Neural crest cell (in vitro differentiated cells): ENCODE results near the gene GNAI3. TPM values are rescaled to one million over a fixed set of nuclear protein-coding genes. Genes with fewer than 3 reads are reported as not detected.

Experiments used
- DNase-seq: peaks from one replicate; pipeline ENCODE4 v3.0.0; 2021; ENCODE audit warnings: low read depth, mixed read lengths, low spot score
- H3K27ac Mint-ChIP-seq: one replicate; pipeline ENCODE4 v1.8.0; 2021; ENCODE audit warnings: mild to moderate bottlenecking, mixed read lengths; ENCODE audit not compliant: unreplicated experiment
- H3K27me3 Mint-ChIP-seq: 2 replicates; pipeline ENCODE4 v1.8.0; 2021; ENCODE audit warnings: low read depth, mild to moderate bottlenecking, mixed read lengths
- H3K36me3 Mint-ChIP-seq: 2 replicates; pipeline ENCODE4 v1.8.0; 2021; ENCODE audit warnings: low read depth, mild to moderate bottlenecking, mixed read lengths
- H3K4me1 Mint-ChIP-seq: 2 replicates; pipeline ENCODE4 v1.8.0; 2021; ENCODE audit warnings: mixed read lengths
- H3K4me3 Mint-ChIP-seq: one replicate; pipeline ENCODE4 v1.8.0; 2021; ENCODE audit warnings: mild to moderate bottlenecking, mixed read lengths
- H3K9me3 Mint-ChIP-seq: 2 replicates; pipeline ENCODE4 v1.8.0; 2021; ENCODE audit warnings: mixed read lengths
- total RNA-seq: library from RNA; stranded (reverse); gene quantifications from 2 replicates; pipeline ENCODE4 v1.2.1, GENCODE V29; 2021
- TF ChIP-seq, protein P1 (sequence below): fragments of 200-600 bp; sonication (generic); conservative IDR thresholded peaks from 2 replicates; pipeline ENCODE4 v1.5.0; 2021; ENCODE audit warnings: antibody characterized with exemption, mild to moderate bottlenecking

GNAI3 gene
- total RNA-seq, 1 donor from 2014 or later: 9.8 TPM

DNA sequence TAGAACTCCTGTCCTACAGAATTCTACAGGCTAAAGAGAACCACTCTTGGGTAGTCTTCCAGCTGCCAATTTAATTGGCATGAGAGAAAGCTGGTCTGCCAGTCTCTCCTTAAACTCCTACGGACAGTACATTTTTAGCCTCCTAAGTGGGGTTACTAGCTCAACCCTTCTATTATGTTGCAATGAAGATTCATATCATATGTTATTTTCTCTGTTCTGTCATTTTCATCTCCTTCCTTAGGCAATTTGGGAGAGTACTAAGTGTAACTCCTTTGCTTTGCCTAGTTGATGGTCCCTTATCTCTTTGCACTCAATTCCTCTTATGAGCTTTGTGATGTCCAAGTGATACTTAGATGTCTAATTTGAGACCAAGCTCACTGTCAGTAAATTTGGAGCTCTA, 57.0 kb downstream of the GNAI3 start:
- Mint-ChIP-seq H3K4me3 (no peak overlapping the region), H3K9me3 (no peaks in the 10 kb centered on the region), H3K4me1 (no peaks in the 10 kb centered on the region)

DNA sequence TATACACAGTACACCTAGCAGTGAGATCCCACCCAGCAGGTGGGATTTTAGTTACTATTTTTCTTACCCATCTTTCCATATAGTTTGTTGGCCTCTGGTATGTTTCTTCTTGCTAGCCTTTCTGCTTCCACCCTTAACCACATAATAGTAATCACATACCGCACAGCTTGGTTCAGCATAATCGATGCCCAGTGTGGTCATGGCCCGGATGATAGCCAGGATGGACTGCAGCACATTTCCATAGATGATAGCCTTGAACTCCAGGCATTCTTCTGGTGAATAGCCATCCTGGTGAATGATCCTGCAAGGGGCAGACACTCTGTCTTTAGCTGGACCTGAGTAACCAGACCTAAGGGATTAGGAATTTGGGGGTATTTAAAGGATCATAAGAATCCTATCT, 61.5 kb downstream of the GNAI3 start:
- no peaks in the 10 kb centered on the region for H3K4me1 Mint-ChIP-seq
- H3K4me3 Mint-ChIP-seq: no peak overlapping the region
- TF ChIP-seq, protein P1, sequence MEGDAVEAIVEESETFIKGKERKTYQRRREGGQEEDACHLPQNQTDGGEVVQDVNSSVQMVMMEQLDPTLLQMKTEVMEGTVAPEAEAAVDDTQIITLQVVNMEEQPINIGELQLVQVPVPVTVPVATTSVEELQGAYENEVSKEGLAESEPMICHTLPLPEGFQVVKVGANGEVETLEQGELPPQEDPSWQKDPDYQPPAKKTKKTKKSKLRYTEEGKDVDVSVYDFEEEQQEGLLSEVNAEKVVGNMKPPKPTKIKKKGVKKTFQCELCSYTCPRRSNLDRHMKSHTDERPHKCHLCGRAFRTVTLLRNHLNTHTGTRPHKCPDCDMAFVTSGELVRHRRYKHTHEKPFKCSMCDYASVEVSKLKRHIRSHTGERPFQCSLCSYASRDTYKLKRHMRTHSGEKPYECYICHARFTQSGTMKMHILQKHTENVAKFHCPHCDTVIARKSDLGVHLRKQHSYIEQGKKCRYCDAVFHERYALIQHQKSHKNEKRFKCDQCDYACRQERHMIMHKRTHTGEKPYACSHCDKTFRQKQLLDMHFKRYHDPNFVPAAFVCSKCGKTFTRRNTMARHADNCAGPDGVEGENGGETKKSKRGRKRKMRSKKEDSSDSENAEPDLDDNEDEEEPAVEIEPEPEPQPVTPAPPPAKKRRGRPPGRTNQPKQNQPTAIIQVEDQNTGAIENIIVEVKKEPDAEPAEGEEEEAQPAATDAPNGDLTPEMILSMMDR: no peak
- no peaks in the 10 kb centered on the region for H3K36me3 Mint-ChIP-seq
- no peaks in the 10 kb centered on the region for H3K9me3 Mint-ChIP-seq
- H3K27ac Mint-ChIP-seq: no peak overlapping the region
- H3K27me3 Mint-ChIP-seq: no peaks in the 10 kb centered on the region
- DNase-seq: no peak

More for the DNA sequence above, 57.0 kb downstream of the GNAI3 start:
- TF ChIP-seq, protein P1: no peak
- Mint-ChIP-seq H3K36me3 (peaks cover 2% of the 10 kb centered on the region), H3K27me3 (no peaks in the 10 kb centered on the region), H3K27ac (no peak overlapping the region)
- DNase-seq: no peak

DNA sequence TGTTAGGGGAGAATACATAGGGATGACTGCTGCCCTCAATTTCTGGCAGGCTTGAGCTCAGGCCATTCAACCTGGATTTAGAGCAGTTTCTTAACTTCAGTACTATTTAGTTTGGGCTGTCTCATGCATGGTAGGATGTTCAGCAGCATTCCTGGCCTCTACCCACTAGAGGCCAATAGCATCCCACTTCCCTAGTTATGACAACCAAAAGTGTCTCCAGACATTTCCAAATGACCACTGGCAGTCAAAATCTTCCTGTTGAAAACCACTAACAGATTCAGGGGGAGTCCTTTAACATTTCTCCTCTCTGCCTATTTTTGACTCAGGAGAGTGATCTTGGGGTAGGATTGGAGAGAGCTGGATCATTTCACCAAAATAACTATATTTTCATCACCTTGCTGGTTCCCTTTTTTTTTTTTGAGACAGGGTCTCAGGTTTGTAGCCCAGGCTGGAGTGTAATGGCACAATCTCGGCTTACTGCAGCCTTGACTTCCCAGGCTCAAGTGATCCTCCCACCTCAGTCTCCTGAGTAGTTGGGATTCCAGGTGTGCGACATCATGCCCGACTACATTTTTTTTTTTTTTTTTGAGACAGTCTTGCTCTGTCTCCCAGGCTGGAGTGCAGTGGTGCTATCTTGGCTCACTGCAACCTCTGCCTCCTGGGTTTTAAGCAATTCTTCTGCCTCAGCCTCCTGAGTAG, 62.3 kb downstream of the GNAI3 start:
- Mint-ChIP-seq H3K4me3 (no peak overlapping the region), H3K27me3 (no peaks in the 10 kb centered on the region), H3K9me3 (no peaks in the 10 kb centered on the region), H3K27ac (no peak overlapping the region), H3K4me1 (peaks cover 1% of the 10 kb centered on the region), H3K36me3 (no peaks in the 10 kb centered on the region)
- TF ChIP-seq, protein P1: no peak
- DNase-seq: no peak

DNA sequence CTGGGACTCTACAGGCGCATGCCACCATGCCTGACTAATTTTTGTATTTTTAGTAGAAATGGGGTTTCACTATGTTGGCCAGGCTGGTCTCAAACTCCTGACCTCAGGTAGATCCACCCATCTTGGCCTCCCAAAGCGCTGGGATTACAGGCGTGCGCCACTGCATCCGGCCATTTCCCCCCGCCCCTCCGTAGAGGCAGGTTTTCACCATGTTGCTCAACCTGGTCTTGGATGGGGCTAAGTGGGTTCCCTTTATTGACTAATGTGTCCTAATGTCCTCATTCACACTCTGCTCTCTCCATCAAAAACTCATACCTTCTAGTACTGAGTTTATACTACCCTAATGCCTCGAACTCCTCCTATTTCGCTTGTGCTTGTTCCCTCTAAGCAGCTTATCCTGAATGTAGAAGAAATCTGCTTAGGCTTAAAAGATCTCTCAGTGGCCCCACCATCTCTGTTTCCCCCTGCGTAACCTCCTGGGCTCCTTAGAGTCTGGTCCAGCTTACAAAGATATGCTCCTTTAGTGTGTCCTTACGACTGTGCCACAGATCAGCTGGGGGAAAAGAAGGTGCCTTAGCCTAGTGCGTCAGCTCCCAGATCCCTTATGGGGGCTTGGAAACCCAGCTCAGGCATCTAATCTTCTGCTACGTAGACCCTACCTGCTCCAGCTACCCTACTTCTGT, 63.0 kb downstream of the GNAI3 start:
- H3K4me3 Mint-ChIP-seq: no peak overlapping the region
- peaks cover 8% of the 10 kb centered on the region for H3K4me1 Mint-ChIP-seq
- H3K27ac Mint-ChIP-seq: no peak overlapping the region
- no peaks in the 10 kb centered on the region for H3K27me3 Mint-ChIP-seq
- H3K36me3 Mint-ChIP-seq: no peaks in the 10 kb centered on the region
- H3K9me3 Mint-ChIP-seq: no peaks in the 10 kb centered on the region
- no peak for DNase-seq
- TF ChIP-seq, protein P1: no peak

DNA sequence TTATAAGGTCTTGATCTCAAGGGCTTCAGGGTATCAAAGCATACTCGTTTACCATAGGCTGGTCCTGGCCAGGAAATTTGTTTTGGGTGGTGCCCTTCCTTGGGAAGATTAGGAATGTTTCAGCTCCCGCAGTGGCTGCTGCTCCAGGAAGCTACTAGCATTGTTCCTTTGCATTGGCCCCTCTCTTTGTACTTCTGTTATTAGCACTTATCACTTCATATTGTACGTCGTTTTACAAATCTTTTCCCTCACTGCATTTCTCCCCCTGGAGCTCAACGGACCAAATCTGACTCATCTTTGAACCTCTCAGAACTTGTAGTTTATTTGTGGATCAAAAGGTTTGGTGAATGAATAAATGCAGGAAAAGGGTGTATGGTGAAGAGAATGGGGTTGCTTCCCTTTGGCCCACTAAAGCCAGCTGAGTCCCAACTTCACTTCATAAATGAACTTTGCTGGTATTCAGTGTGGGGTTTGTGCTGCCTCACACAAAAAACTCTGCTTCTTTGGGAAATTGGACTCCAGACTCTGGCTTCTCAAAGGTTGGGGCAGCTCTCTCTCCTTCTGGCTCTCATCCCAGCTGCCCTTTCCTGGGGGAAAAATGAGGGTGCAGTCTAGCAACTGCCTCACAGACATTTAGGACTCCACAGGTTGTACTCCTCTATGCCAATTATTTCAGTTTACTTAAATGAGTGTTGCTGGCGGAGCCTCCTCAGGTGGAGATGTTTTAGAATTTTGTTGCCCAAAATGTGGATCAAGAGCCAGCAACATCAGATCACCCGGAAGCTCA, 65.1 kb downstream of the GNAI3 start:
- H3K9me3 Mint-ChIP-seq: no peaks in the 10 kb centered on the region
- no peak overlapping the region for H3K4me3 Mint-ChIP-seq
- no peak for DNase-seq
- TF ChIP-seq, protein P1: no peak
- no peak overlapping the region for H3K27ac Mint-ChIP-seq
- no peaks in the 10 kb centered on the region for H3K36me3 Mint-ChIP-seq
- peaks cover 24% of the 10 kb centered on the region for H3K4me1 Mint-ChIP-seq
- H3K27me3 Mint-ChIP-seq: no peaks in the 10 kb centered on the region
